GM12878 (cell line): ENCODE results near the gene HCST. TPM values are rescaled to one million over a fixed set of nuclear protein-coding genes. Genes with fewer than 3 reads are reported as not detected.
A peak's percentile ranks its signal among the peaks of the same experiment; 100 is the strongest.

Source experiments
- ATAC-seq: fragments of 200-7000 bp; cut with Tn5 transposase; 3 replicates; pipeline ENCODE4 v1.9.1; 2020; ENCODE audit warnings: mild to moderate bottlenecking, moderate library complexity
- BruUV-seq: library from RNA; stranded (reverse); fragments of 400-500 nt; replicated peaks from 2 replicates; lab custom pipeline; 2021; lab: Mats Ljungman, UMichigan
- CTCF ChIA-PET: fragments of 300-600 bp; sonication (Branson Sonifier 250); formaldehyde crosslinking; extraction: SDS; loops from one replicate; lab custom pipeline; 2021; ENCODE audit warnings: inconsistent platforms; lab: Yijun Ruan, JAX
- POLR2A ChIA-PET: fragments of 350-600 bp; formaldehyde crosslinking; extraction: SDS; loops from one replicate; lab custom pipeline; 2021; ENCODE audit warnings: inconsistent platforms; lab: Charles Lee
- RAD21 ChIA-PET: fragments of 300-600 bp; sonication (Branson Sonifier 250); formaldehyde crosslinking; loops from one replicate; lab custom pipeline; 2023; ENCODE audit warnings: antibody characterized with exemption; ENCODE audit not compliant: unreplicated experiment; lab: Charles Lee
- SMC1A ChIA-PET: fragments of 300-600 bp; sonication (Branson Sonifier 250); formaldehyde crosslinking; loops from one replicate; lab custom pipeline; 2023; ENCODE audit not compliant: unreplicated experiment, uncharacterized antibody; lab: Charles Lee
- DNase-seq: peaks from one replicate; pipeline ENCODE4 v3.0.0-alpha.2; 2011; ENCODE audit warnings: low read depth, low spot score
- FAIRE-seq: peaks from 3 replicates; lab custom pipeline; 2011; peaks lifted over from hg19 to GRCh38; lab: Jason Lieb, UNC
- H2AFZ ChIP-seq: 2 replicates; pipeline ENCODE4 v1.6.0; 2011; ENCODE audit warnings: low read depth, low read length, control low read depth; ENCODE audit not compliant: control insufficient read depth
- H3K27ac ChIP-seq: 2 replicates; pipeline ENCODE4 v1.5.1; 2011; ENCODE audit warnings: control low read depth; ENCODE audit not compliant: control insufficient read depth, insufficient read depth
- H3K27me3 ChIP-seq, 2 experiments: replicated peaks in 1 of 2; 2 replicates each; pipeline versions ENCODE4 v1.6.0 to v1.6.1; 2011; ENCODE audit warnings: low read length in 1 of 2; ENCODE audit not compliant: control insufficient read depth in 2 of 2, insufficient read depth in 2 of 2
- H3K36me3 ChIP-seq, 2 experiments: 2 replicates each; pipeline ENCODE4 v1.5.1; 2011; ENCODE audit warnings: low read length in 1 of 2; ENCODE audit not compliant: control insufficient read depth in 2 of 2, insufficient read depth in 2 of 2
- H3K4me1 ChIP-seq: 2 replicates; pipeline ENCODE4 v1.6.1; 2011; ENCODE audit warnings: mild to moderate bottlenecking, low read length, moderate library complexity, mixed read lengths; ENCODE audit not compliant: control insufficient read depth, insufficient read depth
- H3K4me2 ChIP-seq: 2 replicates; pipeline ENCODE4 v1.6.0; 2011; ENCODE audit warnings: control low read depth; ENCODE audit not compliant: control insufficient read depth, insufficient read depth
- H3K4me3 ChIP-seq: fragments of 200-600 bp; sonication (generic); 2 replicates; pipeline ENCODE4 v1.5.1; 2016
- H3K79me2 ChIP-seq: 2 replicates; pipeline ENCODE4 v1.6.0; 2011; ENCODE audit warnings: low read length; ENCODE audit not compliant: control insufficient read depth, insufficient read depth
- H3K9ac ChIP-seq: 2 replicates; pipeline ENCODE4 v1.8.0; 2011; ENCODE audit warnings: low read length, control low read depth, mixed read lengths; ENCODE audit not compliant: control insufficient read depth, insufficient read depth
- H3K9me3 ChIP-seq: replicated peaks from 3 replicates; pipeline ENCODE4 v1.5.1; 2011; ENCODE audit warnings: mild to moderate bottlenecking, low read length; ENCODE audit not compliant: control insufficient read depth, insufficient read depth
- H4K20me1 ChIP-seq: 2 replicates; pipeline ENCODE4 v1.6.0; 2011; ENCODE audit not compliant: control insufficient read depth, insufficient read depth
- CREB1 ChIP-seq: IDR thresholded peaks from 2 replicates; pipeline ENCODE4 v1.6.1; 2012; ENCODE audit warnings: low read depth, mild to moderate bottlenecking, inconsistent platforms
- EGR1 ChIP-seq, 2 experiments: IDR thresholded peaks; 1 replicate in 1 of 2; 2 replicates in 1 of 2; pipeline ENCODE4 v1.6.1; 2011 to 2012; ENCODE audit warnings: low read depth in 2 of 2, low read length in 2 of 2, borderline replicate concordance in 1 of 2, mild to moderate bottlenecking in 1 of 2, moderate library complexity in 1 of 2
- ETV6 ChIP-seq, 2 experiments: fragments of 450-650 bp in 1 of 2; IDR thresholded peaks in 1 of 2; conservative IDR thresholded peaks in 1 of 2; 2 replicates each; pipeline ENCODE4 v1.6.1; 2014; ENCODE audit warnings: antibody characterized with exemption in 1 of 2, borderline replicate concordance in 1 of 2, low read depth in 1 of 2, mild to moderate bottlenecking in 1 of 2, moderate library complexity in 1 of 2
- HDAC2 ChIP-seq: fragments of 200-600 bp; sonication (generic); IDR thresholded peaks from 2 replicates; pipeline ENCODE4 v1.6.1; 2017
- JUNB ChIP-seq: IDR thresholded peaks from 2 replicates; pipeline ENCODE4 v1.6.1; 2016; ENCODE audit warnings: antibody characterized with exemption, mild to moderate bottlenecking
- MEF2A ChIP-seq: IDR thresholded peaks from 2 replicates; pipeline ENCODE4 v1.6.1; 2011; ENCODE audit warnings: low read depth, mild to moderate bottlenecking, low read length, moderate library complexity; ENCODE audit not compliant: insufficient read depth
- NFXL1 ChIP-seq: fragments of 450-650 bp; IDR thresholded peaks from 2 replicates; pipeline ENCODE4 v1.6.1; 2017; ENCODE audit warnings: antibody characterized with exemption, mild to moderate bottlenecking, borderline replicate concordance
- RAD21 ChIP-seq: IDR thresholded peaks from 2 replicates; pipeline ENCODE4 v1.6.1; 2011; ENCODE audit warnings: mild to moderate bottlenecking, low read depth, low read length, moderate library complexity; ENCODE audit not compliant: insufficient read depth
- RAD51 ChIP-seq: fragments of 450-650 bp; IDR thresholded peaks from 2 replicates; pipeline ENCODE4 v1.6.1; 2016; ENCODE audit warnings: moderate library complexity, mild to moderate bottlenecking, inconsistent platforms
- RCOR1 ChIP-seq: conservative IDR thresholded peaks from 2 replicates; pipeline ENCODE4 v1.6.1; 2012; ENCODE audit warnings: low read depth, low read length, improper control_type of control experiment
- SMAD1 ChIP-seq: fragments of 450-650 bp; IDR thresholded peaks from 2 replicates; pipeline ENCODE4 v1.6.1; 2018; ENCODE audit warnings: mild to moderate bottlenecking, low read depth; ENCODE audit not compliant: partially characterized antibody
- SMAD5 ChIP-seq: IDR thresholded peaks from 2 replicates; pipeline ENCODE4 v1.6.1; 2016; ENCODE audit warnings: antibody characterized with exemption, low read depth
- SMC3 ChIP-seq: IDR thresholded peaks from 2 replicates; pipeline ENCODE4 v1.6.1; 2011; ENCODE audit warnings: low read length, improper control_type of control experiment, borderline replicate concordance
- TCF12 ChIP-seq: IDR thresholded peaks from 2 replicates; pipeline ENCODE4 v1.6.1; 2011; ENCODE audit warnings: low read depth, mild to moderate bottlenecking, low read length
- ZNF207 ChIP-seq: fragments of 450-650 bp; IDR thresholded peaks from 2 replicates; pipeline ENCODE4 v1.6.1; 2014; ENCODE audit warnings: antibody characterized with exemption, mild to moderate bottlenecking, borderline replicate concordance
- WGBS: methylation state at CpG from one replicate; pipeline ENCODE4 v1.1.6; 2016; ENCODE audit warnings: low lambda C conversion rate; ENCODE audit not compliant: insufficient replicate concordance, insufficient coverage; ENCODE audit errors: missing lambda C conversion rate; 5-methylcytosine and 5-hydroxymethylcytosine counted together
- in situ Hi-C: fragments of 300-500 bp; cut with MboI; formaldehyde crosslinking; loops from 9 replicates; pipeline ENCODE4 v1.14.3; 2018; ENCODE audit warnings: mixed read lengths
- intact Hi-C: fragments of 100-400 bp; cut with micrococcal nuclease; formaldehyde crosslinking; loops from one replicate; pipeline ENCODE4 v1.14.2; 2022; ENCODE audit not compliant: unreplicated experiment
- polyA plus RNA-seq, 11 experiments: library from polyadenylated mRNA; depleted of rRNA in 4 of 11; unstranded in 6 of 11; stranded (reverse) in 5 of 11; fragments of >200 nt; fragmentation: Nextera tagmentation in 4 of 11; fragmentation: Illumina TruSeq in 1 of 11; extraction: Ambion mirVana in 4 of 11; extraction: Trizol in 1 of 11; gene quantifications; 1 replicate in 1 of 11; 2 replicates in 10 of 11; pipeline versions ENCODE4 v1.2.1 to v1.2.3, GENCODE V29; 2011 to 2016; ENCODE audit warnings: inconsistent platforms in 2 of 11, missing spikeins in 2 of 11, low read depth in 1 of 11
- total RNA-seq, 4 experiments: library from RNA; depleted of rRNA in 3 of 4; stranded (reverse); fragments of >200 nt in 3 of 4; fragmentation: Illumina TruSeq in 1 of 4; extraction: Trizol in 1 of 4; gene quantifications; 2 replicates each; pipeline versions ENCODE4 v1.2.1 to v1.2.3, GENCODE V29; 2013 to 2021
- TF ChIP-seq, protein P1 (sequence below): fragments of 450-650 bp; IDR thresholded peaks from 2 replicates; pipeline ENCODE4 v1.6.1; 2016; ENCODE audit warnings: mild to moderate bottlenecking

HCST gene
- total and polyA plus RNA-seq, 10 of the 15 experiments (the other 5 are each of a cell fraction or from before 2014, with no cell fraction given) = 7.5 to 79.6 (median 33.6) TPM

DNA sequence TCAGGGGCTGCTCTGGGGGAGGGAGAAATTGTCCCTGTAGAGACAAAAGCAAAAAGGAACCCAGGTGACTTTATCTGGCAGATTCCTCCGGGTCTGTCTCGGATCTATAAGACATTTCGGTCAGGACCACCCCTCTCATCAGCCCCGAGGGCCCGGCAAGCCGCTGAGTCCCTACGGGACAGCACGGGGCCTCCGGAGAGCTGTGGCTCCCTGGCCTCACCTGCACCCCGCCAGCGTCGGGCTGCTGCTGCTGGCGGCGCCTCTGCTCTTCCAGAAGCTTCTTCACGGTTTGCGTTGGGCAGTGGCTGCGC, 3.9 kb upstream of the HCST start:
- ChIA-PET RAD21 (interaction anchor here (0.9 to 1.6 kb wide), 3 partner anchors 15 to 32 kb away, joined by 4 to 10 read pairs (median 6); no protein-coding TSS in a partner anchor), CTCF (interaction anchor here (0.7 to 2.3 kb wide), 4 partner anchors 10 to 33 kb away, joined by 3 to 8 read pairs (median 3); no protein-coding TSS in a partner anchor)
- intact Hi-C loops = no loop called here

More for the DNA sequence above, 3.9 kb upstream of the HCST start:
- H3K27ac ChIP-seq = peak overlapping the region; percentile 96
- FAIRE-seq (no peak), ATAC-seq (no peak), DNase-seq (no peak)
- BruUV-seq = no TSS peak
- no peak overlapping the region for H2AFZ ChIP-seq
- H3K36me3 ChIP-seq = peaks cover 10 to 14% of the 10 kb centered on the region in 2 experiments; a peak in 3 of 4 replicates
- in situ Hi-C loops = no loop called here
- SMC1A ChIA-PET = interaction anchor here (1.0 kb wide), 1 partner anchor 16 kb away, joined by 3 read pairs; no protein-coding TSS in a partner anchor
- H3K9me3 ChIP-seq = no peaks in the 10 kb centered on the region
- H3K4me3 ChIP-seq = peak overlapping the region; percentile 96
- peaks cover 36% of the 10 kb centered on the region for H3K79me2 ChIP-seq
- POLR2A ChIA-PET = interaction anchor here (0.6 kb wide), 1 partner anchor 32 kb away, joined by 3 read pairs; no protein-coding TSS in a partner anchor
- no peaks in the 10 kb centered on the region for H4K20me1 ChIP-seq
- peak overlapping the region; percentile 78 for H3K9ac ChIP-seq
- peak overlapping the region; percentile 52 for H3K4me2 ChIP-seq
- WGBS = 1% methylated on average over 17 of the region's 17 CpGs
- TF ChIP-seq RAD21 (no peak), SMAD1 (no peak), SMC3 (no peak), HDAC2 (no peak), ETV6 (conservative IDR thresholded peaks at IDR 0.05 in 1 of 2, IDR thresholded peaks at IDR 0.05 in 1 of 2; ENCODE audit: borderline replicate concordance in 1 of 2, low read depth in 1 of 2) (no peak), EGR1 (IDR thresholded peaks at IDR 0.05; ENCODE audit: borderline replicate concordance in 1 of 2, low read depth in 2 of 2, low read length in 2 of 2) (no peak), JUNB (no peak), NFXL1 (no peak), ZNF207 (no peak), CREB1 (no peak), TCF12 (no peak), RCOR1 (no peak), RAD51 (no peak), SMAD5 (no peak), MEF2A (no peak)
- TF ChIP-seq, protein P1, sequence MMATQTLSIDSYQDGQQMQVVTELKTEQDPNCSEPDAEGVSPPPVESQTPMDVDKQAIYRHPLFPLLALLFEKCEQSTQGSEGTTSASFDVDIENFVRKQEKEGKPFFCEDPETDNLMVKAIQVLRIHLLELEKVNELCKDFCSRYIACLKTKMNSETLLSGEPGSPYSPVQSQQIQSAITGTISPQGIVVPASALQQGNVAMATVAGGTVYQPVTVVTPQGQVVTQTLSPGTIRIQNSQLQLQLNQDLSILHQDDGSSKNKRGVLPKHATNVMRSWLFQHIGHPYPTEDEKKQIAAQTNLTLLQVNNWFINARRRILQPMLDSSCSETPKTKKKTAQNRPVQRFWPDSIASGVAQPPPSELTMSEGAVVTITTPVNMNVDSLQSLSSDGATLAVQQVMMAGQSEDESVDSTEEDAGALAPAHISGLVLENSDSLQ = no peak
- H3K27me3 ChIP-seq = no peaks in the 10 kb centered on the region
- H3K4me1 ChIP-seq = peaks cover 27% of the 10 kb centered on the region
